Activated CD4-positive, alpha-beta T cell treated with anti-CD3 and anti-CD28 coated beads, Interleukin-2, Interleukin-4, amounts not matched to agents 100 ng/mL and 50 ng/mL, durations not matched to agents 16 hours and 8 hours (primary cell): ENCODE measurements around the gene MICALL2.

Experiments used
- DNase-seq: peaks from one replicate; pipeline ENCODE4 v3.0.0-alpha.2; 2020; ENCODE audit warnings: low spot score

MICALL2 gene

GRCh38 chr7:1413936-1414639, 45.2 kb downstream of the MICALL2 start:
- DNase-seq = no peak

- peak; percentile 88 for DNase-seq
These were observed 46.7 kb downstream of the MICALL2 start for GRCh38 chr7:1412322-1413261.

GRCh38 chr7:1411414-1411813, 47.9 kb downstream of the MICALL2 start:
- DNase-seq = no peak

- DNase-seq = no peak
These were observed 48.3 kb downstream of the MICALL2 start for GRCh38 chr7:1410992-1411391.

GRCh38 chr7:1409555-1409954, 49.7 kb downstream of the MICALL2 start:
- DNase-seq = no peak

- DNase-seq = no peak
These were observed 50.8 kb downstream of the MICALL2 start for GRCh38 chr7:1408466-1408865.

GRCh38 chr7:1407892-1408291, 51.4 kb downstream of the MICALL2 start:
- DNase-seq = no peak

GRCh38 chr7:1404898-1405548, 54.2 kb downstream of the MICALL2 start:
- DNase-seq = no peak

- DNase-seq = no peak
These were observed 54.8 kb downstream of the MICALL2 start for GRCh38 chr7:1404460-1404809.

- DNase-seq = no peak
These were observed 55.4 kb downstream of the MICALL2 start for GRCh38 chr7:1403638-1404459.

GRCh38 chr7:1402791-1403637, 56.3 kb downstream of the MICALL2 start:
- DNase-seq = no peak

GRCh38 chr7:1402110-1402790, 57.0 kb downstream of the MICALL2 start:
- no peak for DNase-seq

- no peak for DNase-seq
These were observed 58.3 kb downstream of the MICALL2 start for GRCh38 chr7:1401011-1401410.

GRCh38 chr7:1400371-1400770, 58.9 kb downstream of the MICALL2 start:
- no peak for DNase-seq

- DNase-seq = no peak
These were observed 61.6 kb downstream of the MICALL2 start for GRCh38 chr7:1397491-1398327.

GRCh38 chr7:1396195-1396594, 63.1 kb downstream of the MICALL2 start:
- no peak for DNase-seq

GRCh38 chr7:1395211-1396070, 63.8 kb downstream of the MICALL2 start:
- no peak for DNase-seq

- no peak for DNase-seq
These were observed 64.9 kb downstream of the MICALL2 start for GRCh38 chr7:1394371-1394770.

GRCh38 chr7:1393421-1393820, 65.8 kb downstream of the MICALL2 start:
- no peak for DNase-seq
